Astrocyte of the cerebellum (primary cell): Measurements from ENCODE around the gene LDHB.

ENCODE experiments used
- DNase-seq: peaks from one replicate; pipeline ENCODE4 v3.0.0-alpha.2; 2011; ENCODE audit warnings: low read depth
- H3K4me3 ChIP-seq: 2 replicates; pipeline ENCODE4 v1.5.1; 2011; ENCODE audit warnings: mild to moderate bottlenecking, low read depth, low read length, moderate library complexity
- CTCF ChIP-seq: IDR thresholded peaks from 2 replicates; pipeline ENCODE4 v1.5.1; 2012; ENCODE audit warnings: low read length, low read depth, moderate library complexity, mild to moderate bottlenecking; ENCODE audit errors: missing control alignments
- in situ Hi-C: cut with HindIII; loops from 2 replicates; pipeline ENCODE4 v1.10.0; 2017; ENCODE audit warnings: low sequenced_read_pairs

LDHB gene

GRCh38 chr12:21657326-21658077 lies at the start of gene LDHB:
LDHB (minus strand) TSS chr12:21657842; CDS start chr12:21654671, 3,171 bp downstream.
- in situ Hi-C loops: no loop called here
- peak within 1 kb of the TSS; percentile 95 for H3K4me3 ChIP-seq
- no peak for TF ChIP-seq CTCF
- DNase-seq: peak; percentile 92

DNA sequence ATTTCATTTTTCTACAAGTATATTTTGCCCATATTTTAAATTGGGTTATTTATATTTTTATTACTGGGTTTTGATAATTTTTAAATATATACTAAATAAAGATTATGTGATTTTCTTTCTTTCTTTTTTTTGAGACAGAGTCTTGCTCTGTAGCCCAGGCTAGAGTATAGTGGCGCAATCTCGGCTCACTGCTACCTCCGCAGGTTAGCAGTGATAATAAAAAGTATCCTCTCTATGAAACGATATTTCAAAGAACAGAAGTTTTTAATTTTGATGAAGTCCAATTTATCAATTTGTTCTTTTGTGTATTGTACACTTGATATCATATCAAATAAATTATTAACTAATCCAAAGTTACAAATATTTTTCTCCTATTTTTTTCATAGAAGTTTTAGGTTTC lies 47.2 kb upstream of the LDHB start:
- in situ Hi-C loops: no loop called here
- DNase-seq: no peak
- H3K4me3 ChIP-seq: no peak overlapping the region
- no peak for TF ChIP-seq CTCF

DNA sequence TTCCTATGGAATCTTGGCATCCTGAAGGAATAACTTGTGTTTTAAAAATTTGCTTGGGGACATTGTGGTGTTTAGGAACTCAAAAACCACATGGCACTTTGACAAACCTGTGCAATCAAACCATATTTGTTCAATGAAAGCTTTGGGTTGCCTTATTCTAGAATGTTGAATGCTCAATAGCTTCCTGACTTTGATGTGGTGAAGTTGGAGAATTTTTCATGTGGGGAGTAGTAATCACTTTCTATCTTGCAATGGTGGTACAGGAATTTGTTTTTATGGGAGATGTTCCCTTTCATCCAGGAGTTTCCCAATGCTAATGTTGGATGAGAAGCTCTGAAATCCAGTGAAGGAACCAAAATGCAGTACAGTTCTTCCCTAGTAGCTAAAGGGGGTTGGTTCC lies 42.2 kb upstream of the LDHB start:
- no peak overlapping the region for H3K4me3 ChIP-seq
- TF ChIP-seq CTCF: no peak
- in situ Hi-C loops: no loop called here
- no peak for DNase-seq

DNA sequence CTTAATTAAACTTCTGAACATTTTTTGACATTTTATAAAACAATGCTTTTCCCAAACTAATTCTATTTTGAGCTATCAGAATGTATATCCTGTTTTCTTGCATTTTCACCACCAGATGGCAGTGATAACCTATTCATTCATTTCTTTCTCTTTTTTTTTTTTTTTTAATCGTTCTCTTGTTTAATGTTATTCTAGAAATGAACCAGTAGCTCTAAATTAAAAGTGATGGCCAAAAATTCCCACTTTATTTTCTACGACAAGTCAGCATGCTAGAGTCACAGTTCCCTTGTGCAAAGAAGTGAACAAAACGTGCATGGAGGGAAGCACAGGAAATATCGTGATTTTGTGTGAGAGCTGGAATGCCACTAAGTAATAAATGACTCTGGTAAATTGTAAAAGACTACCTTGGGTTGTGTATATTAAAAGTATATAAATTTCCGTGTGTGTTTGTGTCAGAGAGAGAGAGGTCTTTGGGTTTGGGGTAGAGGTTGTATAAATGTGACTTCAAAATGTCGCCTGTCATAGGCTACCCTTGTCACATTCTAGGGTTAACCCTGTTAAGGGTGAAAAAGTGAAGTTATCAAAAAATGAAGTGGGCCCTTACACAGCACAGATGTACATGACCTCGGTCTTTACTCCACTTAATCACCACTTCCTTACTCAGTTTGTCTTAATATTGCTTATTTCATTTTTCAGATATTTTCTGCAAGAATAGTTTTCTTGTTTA lies 40.4 kb upstream of the LDHB start:
- no peak overlapping the region for H3K4me3 ChIP-seq
- DNase-seq: peak; percentile 42
- TF ChIP-seq CTCF: no peak
- in situ Hi-C loops: no loop called here

DNA sequence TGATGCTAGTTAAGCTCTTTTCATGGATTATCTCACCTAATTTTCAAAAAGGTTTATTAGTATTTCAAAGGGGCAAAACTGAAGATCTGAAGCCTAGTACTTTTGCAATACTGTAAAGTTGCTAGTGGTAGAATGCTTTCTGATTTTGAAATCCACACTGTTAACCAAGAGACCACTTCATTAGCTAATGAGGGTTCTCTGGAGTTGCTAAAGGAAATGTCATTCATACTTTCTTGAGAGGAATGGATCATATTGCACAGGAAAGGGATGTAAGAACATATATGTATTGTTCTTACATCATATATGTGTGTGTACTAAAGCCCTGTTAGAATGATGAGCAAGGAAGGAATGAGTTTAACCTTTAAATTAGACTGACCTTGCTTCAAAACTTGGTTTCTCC lies 39.0 kb upstream of the LDHB start:
- DNase-seq: no peak
- TF ChIP-seq CTCF: no peak
- in situ Hi-C loops: no loop called here
- no peak overlapping the region for H3K4me3 ChIP-seq

DNA sequence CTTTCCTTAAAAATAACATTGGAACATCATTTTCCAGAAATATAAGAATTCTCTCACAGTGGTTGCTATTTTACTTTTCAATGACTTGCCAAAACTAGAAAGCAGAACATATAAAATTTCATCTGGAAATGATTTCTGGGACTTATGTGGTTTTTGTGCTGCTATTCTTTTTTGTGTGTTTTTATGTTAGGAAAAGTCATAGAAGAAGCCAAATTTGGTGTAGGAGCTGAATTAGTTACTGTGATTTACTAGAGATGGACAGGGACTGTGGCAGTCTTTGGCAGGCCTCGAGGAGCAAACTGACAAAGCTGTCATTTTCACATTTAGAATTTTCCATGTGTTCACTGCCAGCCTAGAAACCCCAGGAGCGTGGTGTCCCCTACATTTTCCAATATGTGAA lies 38.3 kb upstream of the LDHB start:
- no peak for DNase-seq
- in situ Hi-C loops: no loop called here

More for the DNA sequence above, 38.3 kb upstream of the LDHB start:
- no peak for TF ChIP-seq CTCF
- H3K4me3 ChIP-seq: no peak overlapping the region
